ENCODE measurements around the gene ESRRB.

ESRRB gene

DNA sequence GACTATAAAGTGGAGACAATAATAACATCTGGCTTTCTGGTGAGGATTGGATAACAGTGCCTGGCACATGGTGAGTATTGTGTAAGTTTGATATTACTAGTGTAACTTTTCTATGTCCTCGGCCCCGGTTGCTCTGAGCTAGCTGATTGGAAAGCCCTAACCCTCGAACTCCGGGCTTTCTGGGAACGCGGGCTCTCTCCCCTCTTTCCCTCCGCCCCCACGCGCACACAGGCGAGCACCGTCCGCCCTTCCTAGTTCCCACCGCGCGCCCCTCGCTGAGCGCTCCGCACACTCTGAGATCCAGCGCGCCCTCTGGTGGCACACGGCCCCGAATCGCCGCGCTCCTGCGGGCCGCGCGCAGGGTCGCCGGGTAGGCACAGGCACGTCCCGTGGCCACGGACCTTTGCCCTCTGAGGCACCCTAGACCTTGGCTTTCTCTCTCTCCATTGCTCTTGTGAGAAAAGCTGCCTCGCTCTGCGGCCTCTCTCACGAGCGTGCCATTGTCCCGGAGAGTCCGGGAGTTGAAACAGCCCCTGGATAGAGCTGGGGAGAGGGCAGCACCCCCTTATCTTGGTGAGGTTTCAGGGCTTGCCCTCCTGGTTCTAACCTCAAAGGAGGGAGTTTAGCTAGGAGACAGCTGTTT is 23.2 kb upstream of the ESRRB start:
- DNase-seq: peak; percentile 23

DNA sequence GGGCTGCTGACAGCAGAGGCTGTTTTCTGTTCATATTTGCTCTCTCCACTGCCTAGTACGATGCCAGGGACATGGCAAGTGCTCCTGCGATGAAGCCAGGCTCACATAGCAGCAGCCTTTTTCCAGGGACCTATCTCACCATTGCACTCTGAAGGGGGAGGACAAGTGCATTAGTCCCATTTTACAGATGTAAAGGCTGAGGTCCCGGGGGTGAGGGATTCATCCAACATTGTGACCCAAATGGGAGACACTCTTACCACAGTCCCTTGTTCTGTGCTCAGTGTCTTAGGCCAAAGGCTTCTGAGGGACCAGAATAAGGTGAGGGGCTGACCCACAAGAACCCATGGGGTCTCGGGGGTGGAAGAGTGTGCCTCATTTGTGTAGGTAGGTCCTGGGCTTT is 21.6 kb upstream of the ESRRB start:
- no peak for DNase-seq

DNA sequence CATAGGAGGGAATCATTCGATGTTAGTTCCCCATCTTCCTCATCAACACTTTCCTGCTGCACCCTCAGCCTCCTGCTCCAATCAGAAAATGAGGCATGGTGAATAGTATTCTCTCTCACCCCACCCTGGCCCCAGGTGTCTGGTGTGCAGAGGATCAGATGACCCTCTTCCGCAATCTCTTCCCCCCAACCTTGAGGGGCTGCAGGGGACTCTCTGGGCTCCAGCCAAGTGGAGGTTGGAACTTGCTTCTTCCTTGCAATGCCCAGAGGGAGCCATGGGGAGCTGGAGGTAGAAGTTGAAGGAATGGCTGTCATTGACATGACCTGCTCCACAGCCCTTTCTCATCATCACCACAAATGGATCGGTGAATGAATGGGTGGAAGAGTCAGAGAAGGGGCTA is 20.2 kb upstream of the ESRRB start:
- no peak for DNase-seq

DNA sequence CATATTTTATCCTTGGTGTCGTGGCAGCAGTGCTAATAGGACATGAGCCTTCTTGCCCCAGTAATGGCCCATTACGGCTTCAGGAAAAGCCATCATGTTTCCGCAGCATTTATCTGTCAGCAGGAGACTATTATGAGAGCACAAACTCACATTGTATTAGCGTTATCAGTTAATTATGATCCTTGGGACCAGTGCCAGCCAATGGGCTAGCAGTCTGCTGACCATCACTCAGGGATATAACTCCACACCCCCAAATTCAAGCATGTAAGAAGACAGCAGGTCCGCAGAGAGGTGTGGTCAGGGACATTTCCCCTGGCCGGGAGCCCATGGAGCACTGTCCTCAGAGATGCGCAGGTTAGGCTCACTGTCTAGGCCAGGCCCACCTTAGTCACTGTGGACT is 4.9 kb upstream of the ESRRB start:
- no peak for DNase-seq

DNA sequence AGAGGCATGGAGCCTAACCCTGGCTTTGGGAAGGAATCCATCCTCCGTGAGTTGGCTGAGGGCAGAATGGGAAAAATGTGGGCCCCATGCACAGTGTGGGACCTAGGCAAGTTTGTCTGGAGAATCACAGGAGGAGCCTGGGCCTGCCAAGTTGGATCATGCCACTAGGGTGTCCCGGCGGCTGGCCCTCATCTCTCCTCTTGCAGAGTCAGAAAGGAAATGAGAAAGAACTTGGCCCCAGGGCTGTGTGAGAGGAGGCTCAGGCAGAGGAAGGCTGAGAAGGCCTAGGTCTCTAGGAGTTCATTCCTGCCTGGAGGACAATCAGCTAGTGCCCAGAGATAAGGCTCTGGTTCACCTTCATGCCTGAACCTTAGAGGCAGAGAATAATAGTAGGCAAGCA is 2.5 kb upstream of the ESRRB start:
- DNase-seq: no peak

DNA sequence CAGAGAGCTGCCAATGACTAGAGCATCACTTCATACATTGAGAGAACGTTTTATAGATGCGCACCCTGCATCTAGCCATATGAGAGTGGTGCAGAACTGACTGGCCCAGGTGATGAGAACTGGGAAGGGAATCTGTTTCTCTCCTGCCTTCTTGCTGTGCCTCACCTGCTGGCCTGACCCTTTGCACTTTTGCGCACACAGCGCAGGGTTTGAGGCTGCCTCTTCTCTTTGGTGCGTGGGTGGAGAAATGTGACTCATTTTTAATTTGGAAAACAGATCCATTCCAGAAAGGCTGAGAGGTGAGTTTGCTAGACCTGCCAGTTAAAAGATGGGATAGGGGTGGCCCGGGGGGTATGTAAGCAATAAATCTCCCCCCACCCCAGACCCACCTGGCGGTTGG is 453 bp upstream of the ESRRB start:
- no peak for DNase-seq

DNA sequence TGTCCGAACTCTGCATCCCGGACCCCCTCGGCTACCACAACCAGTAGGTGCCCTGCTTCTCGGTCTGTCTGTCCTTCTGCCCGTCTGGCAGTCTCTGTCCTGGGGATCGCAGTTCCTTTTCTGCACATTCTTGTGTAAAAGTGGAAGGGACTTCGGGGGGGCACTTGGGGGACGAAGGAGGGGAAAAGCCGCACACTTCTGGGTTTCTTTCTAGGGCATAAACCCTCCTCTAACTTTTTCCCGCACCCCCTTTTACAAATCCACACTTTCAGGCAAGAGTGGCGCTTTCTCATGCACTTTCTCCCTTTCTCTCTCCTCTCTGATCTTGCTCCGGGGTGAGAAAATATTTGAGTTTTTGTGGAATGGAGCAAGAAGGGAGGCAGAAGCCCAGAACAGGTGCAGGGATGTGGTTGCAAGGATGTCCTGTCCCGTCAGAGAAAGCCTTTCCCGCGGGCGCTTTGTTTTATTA is 506 bp downstream of the ESRRB start:
- DNase-seq: no peak

DNA sequence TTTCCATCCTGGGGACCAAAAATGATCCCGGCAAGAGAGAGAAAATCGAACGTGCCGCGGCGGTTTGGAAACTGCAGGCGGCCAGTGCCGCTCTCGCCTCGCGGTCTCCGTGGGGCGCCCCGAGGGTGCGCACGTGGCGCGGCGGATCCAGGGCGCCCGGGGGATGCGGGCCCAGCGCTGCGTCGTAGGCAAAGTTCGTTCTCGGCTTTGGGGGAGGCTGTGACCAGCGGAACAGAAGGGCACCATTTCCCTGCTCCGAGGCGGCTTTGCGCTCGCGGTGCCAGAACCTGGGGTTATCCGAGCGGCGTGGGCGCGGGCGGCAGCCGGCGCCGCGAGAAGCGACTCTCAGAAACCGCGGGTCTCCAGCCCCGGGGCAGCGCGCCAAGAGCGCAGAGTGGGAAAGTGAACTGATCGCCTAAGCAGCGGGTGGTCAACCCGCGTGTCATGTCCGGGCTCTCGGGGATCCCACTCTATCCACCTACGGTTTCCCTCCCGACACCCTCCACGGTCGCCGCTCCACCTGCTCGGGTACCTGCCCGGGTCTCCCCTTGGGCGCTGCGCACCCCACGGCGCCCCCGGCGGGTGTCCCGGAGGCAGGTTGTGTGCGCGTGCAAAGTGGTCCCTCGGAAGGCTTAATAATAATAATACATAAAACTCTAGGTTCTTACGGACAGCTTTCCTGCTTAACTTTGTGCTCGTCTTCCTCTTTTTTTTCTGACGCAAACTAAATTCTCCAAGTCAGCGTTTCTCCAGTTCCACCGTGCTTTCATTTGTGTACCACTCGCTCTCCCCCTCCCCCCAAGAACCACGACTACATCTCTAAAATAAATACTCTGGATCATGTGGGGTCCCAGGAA is 1.2 kb downstream of the ESRRB start:
- DNase-seq: no peak

DNA sequence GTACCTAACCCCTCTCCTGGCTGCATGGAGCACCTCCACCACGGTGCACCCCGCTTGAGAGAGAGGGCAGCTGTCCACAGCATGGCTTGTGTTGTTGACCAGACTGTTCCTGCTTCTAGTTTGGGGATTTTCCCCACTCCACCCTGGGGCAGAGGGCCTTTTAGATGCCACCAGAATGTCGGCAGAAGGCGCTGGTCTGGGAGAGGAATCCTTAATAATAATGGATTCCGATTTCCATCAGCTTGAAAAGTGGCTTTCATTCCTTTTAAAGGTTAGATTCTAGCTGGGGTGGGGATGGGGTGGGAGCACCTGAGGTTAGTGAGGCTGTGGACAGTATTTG is 1.8 kb downstream of the ESRRB start:
- DNase-seq: no peak

DNA sequence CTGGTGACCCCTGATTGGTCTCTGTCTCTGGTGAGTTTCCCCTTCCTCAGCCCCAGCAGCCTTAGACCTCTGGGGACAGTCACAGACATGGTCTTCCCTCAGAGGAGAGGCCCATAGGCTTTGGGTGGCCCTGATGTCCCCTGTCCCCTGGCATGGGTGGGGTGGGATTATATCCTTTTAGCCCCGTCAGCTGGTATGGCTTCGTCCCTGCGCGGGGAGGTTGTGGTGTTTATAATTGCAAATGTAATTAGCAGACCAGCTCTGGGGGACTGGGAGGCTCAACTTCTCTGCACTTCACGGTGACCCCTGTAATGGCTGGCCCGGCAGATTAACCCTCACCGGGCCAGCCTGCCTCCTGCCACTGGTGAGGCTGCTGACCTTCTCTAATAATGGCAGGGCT is 5.1 kb downstream of the ESRRB start:
- DNase-seq: no peak

DNA sequence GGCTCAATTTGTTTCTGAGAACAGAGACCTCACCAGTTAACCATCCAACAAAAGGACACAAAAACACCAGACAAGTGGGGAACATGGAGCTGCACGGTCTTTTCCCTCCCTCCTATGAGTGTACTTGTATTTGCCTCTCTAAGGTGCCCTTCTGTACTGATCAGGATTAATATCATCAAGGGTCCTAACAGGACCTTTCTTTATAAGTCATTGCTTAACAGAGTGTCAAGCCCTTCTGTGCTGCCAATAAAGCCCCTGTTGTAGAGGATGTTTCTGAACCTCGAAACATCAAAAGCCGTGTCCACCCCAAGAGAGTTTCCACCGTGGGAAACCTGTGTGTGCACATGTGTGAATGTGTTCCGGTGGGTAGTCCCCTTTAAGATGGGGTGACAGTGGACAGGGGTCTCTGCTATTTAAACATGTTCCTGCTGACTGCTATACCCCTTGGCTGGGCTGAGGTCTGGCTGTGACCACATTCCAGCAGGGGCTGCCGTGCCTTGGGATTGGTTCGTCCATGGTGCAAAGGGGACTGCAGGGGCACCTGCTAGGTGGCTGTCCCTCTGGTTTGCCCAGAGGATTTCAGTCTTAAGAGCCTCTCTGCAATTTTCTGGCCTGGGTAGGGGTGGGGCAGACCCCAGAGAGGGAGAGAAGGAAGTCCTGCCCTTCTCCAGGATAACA is 6.0 kb downstream of the ESRRB start:
- DNase-seq: no peak

DNA sequence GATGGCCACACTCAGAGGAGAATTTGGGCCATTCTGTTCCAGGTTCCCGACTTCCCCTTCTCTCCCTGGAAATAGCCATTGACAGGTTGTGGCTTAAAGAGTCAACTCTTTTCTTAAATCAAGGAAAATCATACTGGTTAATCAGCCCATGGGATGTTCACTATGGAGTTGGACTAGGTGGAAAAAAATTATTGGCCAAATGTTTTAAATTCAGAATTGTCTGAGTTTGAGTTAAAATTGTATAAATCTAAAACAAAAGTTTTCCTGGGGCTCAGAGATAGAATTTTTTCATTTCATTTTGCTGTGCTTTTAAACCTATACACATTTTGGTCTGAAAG is 6.5 kb downstream of the ESRRB start:
- no peak for DNase-seq

DNA sequence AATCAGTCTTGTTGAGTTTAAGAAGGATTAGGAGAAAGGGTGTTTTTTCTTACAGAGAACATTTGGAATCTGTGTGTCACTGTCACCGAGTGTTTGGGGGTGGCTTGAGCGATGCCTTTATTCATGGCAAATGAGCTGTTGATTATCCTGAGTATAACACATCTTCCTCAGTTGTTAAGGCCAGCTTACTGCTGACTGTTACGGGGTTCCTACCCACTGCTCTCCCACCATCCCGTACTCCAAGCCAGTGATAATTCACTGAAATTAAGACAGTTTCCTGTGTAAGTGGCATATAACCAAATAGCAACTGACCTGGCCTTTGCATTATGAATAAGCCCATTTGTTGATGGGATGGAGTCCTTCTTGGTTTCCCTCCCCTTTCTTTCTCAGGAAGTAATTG is 9.5 kb downstream of the ESRRB start:
- no peak for DNase-seq

DNA sequence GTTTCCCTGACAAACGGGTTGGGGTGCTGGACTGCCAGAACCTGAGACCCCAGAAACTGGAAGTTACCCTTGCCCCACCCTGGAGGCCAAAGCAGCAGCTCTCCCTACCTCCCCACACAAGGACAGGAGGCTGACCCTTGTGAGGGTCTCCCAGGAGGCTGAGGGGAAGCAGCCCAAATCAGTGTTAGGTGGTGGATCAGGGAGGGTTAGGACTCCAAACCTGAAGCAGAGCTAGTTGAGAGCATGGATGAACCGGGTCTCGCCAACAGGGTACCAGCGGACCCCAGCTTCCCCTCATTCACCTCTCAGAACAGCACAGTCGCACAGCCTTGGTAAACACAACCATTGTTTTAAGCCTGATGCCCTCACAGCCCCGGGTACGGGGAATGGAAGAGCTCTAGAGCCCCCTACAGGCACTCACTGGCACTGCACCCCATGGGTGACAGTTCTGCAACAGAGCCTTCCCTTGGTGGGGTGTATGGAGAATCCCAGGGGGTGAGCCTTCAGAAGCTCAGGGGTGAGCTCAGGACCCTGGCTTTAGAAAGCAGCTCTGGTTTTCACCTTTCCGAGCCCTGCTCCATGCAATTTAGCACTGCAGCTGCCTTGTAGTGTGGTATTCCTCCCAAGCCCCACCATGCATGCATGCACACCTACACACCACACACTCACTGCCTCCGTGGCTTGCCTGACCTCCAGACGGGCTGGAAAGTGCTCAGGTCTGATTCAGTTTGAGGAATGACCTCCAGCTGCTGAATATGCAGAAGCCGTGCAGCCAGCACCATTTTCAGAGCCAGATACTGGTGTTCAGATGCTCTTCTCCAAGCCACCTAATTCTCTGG is 11.2 kb downstream of the ESRRB start:
- peak; percentile 30 for DNase-seq

DNA sequence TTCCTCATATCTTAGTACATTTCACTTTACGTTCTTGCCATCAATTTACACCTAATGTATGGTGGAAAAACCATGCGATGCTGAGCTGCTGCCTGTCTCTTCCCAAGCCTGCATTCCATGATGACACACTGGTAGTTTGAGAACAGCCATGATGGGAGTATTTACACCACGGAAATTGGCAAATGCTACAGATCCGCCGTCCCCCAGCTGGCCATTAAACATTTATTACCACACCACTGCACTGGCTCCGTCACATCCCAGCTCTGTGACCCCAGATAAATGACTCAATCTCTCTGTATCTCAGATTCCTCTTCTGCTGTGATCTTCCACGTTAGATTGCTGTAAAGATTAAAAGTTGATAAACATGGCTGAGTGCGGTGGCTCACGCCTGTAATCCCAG is 13.9 kb downstream of the ESRRB start:
- DNase-seq: no peak

DNA sequence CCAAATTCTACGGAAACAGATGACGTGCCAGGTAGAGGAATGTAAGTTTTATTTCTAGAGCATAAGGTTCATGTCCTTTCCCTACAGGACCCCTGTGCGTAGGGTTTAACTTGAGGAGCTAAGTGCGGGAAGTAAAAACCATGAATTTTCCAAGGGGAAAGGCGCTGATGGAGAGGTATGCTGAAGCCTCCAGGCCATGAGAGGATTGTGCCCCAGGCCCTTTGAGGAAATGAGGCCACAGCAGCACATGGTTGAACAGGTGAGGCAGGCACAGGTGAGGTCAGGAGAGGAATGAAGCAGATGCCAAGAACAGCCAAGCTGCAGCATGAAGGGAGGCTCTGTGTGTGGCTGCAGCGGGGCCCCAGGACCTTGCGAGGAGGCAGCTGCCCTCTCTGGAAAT is 14.7 kb downstream of the ESRRB start:
- no peak for DNase-seq

DNA sequence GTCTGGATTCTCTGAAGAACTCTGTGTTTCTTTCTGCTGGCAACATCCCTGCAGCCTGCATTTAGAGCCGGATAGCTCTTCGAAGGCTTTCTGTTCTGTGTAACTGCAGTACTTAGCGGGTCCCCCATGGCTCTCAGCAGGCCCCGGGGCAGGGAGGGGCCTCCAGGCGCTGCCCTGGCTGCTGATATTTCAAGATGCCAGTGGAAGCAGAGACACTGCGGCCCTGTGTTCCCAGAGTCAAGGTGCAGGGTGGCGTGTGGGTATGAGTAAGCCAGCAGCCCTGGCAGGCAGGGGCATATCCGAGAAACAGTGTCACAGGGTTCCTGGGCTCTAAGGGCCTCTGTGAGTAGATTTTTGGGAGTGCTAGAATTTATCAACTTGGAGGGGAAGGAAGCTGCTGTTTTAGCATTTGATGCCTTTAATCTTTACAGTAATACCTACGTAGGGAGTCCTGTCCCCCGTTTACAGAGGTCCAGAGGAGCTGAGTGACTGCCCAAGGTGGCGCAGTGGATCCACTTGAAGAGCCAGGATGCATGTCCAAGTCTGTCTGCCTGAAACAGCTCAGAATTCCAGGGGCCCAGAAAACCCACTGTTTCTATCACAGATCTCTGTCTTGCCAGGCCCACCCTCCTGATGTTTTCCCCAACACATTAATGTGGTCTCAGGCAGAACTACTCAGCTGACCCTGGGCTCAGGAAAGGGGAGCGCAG is 16.2 kb downstream of the ESRRB start:
- DNase-seq: no peak

DNA sequence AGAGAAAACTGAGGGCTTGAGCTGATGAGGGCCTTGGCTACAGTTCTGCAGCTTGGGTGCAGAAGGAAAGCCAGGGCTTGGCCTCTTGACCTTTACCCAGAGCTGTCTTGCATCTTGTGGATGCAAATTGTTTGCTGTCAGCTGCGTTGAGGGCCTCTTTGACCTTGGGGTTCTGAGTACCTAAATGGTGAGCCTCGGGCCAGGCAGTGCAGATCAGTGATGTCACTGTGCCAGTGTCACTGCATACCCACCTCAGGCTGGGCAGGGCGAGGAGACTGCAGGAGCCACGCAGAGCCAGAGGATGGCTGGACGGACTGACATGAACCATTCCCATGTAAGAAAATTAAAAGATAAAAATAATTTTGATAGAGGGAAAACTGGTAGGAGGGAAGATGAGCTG is 18.6 kb downstream of the ESRRB start:
- no peak for DNase-seq

DNA sequence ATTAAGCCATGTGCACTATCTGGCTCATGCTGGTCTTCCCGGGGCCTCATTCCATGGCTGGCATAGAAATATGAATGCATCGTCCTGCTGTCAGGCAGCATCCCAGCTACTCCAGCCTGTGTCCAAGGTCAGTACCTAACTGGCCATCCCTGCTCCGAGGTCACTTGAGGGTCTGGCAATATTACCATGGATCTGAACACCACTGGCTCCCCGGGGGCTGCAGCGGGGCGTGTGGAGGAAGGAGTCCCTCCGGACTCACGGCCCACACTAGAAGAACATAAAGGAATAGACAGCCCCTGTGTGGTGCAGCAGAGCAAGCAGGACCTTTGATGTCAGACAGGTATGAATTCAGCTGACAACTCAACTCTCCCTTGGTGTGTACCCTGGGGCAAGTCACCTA is 19.2 kb downstream of the ESRRB start:
- DNase-seq: no peak

DNA sequence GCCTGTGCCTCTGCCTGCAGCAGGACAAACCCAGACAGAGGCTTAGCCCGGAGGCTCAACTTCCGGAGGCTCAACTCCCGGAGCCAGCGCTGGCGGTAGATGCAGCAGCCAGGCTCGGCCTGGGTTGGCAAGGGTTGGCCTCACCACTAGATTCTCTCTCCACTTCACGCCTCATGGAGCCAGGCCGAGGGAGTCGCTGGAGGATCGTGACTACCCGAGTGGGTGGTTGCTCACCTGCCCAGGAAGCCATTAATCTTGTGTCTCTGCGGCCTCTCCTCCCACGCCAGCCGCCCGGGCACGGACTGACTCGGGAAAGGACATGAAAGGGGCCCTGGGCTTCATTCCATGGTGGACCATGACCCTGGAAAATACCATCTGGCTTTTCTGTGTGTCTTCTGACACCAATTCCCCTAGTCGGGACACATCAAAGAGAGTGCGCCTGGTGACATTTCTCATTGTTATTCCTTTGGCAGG is 20.8 kb downstream of the ESRRB start:
- DNase-seq: no peak

DNA sequence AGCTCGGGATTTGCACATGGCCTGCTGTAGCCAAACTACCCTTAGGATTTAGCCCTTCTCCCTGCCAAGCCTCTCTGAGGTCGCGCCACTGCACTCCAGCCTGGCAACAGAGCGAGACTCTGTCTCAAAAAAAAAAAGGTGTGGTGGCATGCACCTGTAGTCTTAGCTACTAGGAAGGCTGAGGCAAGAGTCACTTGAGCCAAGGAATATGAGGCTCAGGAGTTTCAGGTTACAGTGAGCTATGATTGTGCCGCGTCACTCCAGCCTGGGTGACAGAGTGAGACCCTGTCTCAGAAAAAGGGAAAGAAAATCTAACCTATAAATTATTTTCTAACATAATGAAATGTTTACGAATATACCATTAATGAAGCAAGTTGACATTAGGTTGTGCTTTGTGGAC is 29.7 kb downstream of the ESRRB start:
- no peak for DNase-seq

DNA sequence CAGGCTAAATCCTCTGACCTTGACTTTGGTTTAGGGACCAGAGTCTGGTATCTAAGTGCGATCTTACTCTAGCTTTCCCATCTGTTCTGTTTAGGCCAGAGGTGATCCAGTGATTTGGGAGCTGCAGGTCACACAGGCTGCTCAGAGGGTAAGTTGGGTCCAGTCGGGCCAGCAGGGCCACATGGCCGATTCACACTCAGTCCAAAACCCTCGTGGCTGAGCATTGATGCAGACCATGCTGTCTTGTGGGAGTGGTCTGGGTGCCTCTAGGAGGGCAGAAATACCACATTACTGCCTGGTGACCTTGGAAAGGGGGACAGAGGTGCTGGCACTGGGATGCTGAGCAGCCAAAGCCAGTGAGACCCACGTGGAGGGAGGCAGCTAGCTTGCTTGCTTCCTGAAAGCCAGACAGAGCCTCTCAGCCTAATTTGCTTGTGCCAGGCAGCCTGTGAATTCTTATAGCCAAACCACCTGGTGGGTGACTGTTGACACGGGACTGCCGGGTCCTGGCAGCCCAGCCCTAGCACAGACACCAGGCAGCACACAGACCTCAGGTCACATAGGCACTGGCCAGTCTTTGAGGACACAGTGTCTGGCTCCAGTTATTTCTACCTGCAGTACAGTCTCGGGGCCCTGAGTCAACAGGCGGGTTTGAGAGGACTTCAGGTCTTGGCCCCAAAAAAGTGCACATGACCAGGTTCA is 31.7 kb downstream of the ESRRB start:
- no peak for DNase-seq

Data from activated T-cell treated with anti-CD3 and anti-CD28 coated beads for 4 hours (primary cell).